DND-41 (cell line): Measurements from ENCODE around the gene SLC51A.
"Not testable (repeated sequence)": the region's sequence is repeated elsewhere in the genome, so short reads cannot be mapped to it uniquely, and the experiment has no call there.

Source experiments
- ATAC-seq: fragments of 200-7000 bp; cut with Tn5 transposase; 3 replicates; pipeline ENCODE4 v1.9.1; 2021; ENCODE audit warnings: low read depth; ENCODE audit not compliant: insufficient read depth
- DNase-seq: peaks from one replicate; pipeline ENCODE4 v3.0.0-alpha.2; 2020
- H2AFZ ChIP-seq: 2 replicates; pipeline ENCODE4 v1.6.0; 2012; ENCODE audit warnings: low read depth, low read length
- H3K27ac ChIP-seq: 2 replicates; pipeline ENCODE4 v1.5.1; 2012; ENCODE audit warnings: low read length, inconsistent platforms
- H3K27me3 ChIP-seq: fragments of 200-600 bp; sonication (generic); 2 replicates; pipeline ENCODE4 v1.6.0; 2012; ENCODE audit warnings: low read length, mild to moderate bottlenecking, inconsistent platforms; ENCODE audit not compliant: insufficient read depth, poor library complexity
- H3K36me3 ChIP-seq: 2 replicates; pipeline ENCODE4 v1.5.1; 2012; ENCODE audit warnings: low read length, inconsistent platforms; ENCODE audit not compliant: insufficient read depth
- H3K4me1 ChIP-seq: 2 replicates; pipeline ENCODE4 v1.5.1; 2012; ENCODE audit warnings: mild to moderate bottlenecking, low read length; ENCODE audit not compliant: insufficient read depth
- H3K4me2 ChIP-seq: 2 replicates; pipeline ENCODE4 v1.6.0; 2012; ENCODE audit warnings: mild to moderate bottlenecking, moderate library complexity, low read length, inconsistent platforms; ENCODE audit not compliant: insufficient read depth
- H3K4me3 ChIP-seq, 2 experiments: fragments of 200-600 bp in 1 of 2; shearing (Covaris generic) in 1 of 2; 2 replicates each; pipeline ENCODE4 v1.5.1; 2012 to 2016; ENCODE audit warnings: inconsistent platforms in 2 of 2, low read length in 2 of 2, mild to moderate bottlenecking in 2 of 2, low read depth in 1 of 2, moderate library complexity in 1 of 2
- H3K79me2 ChIP-seq: 2 replicates; pipeline ENCODE4 v1.6.0; 2012; ENCODE audit warnings: low read length, inconsistent platforms; ENCODE audit not compliant: insufficient read depth
- H3K9ac ChIP-seq: 2 replicates; pipeline ENCODE4 v1.6.0; 2012; ENCODE audit warnings: low read depth, mild to moderate bottlenecking, inconsistent platforms, low read length, moderate library complexity
- H3K9me3 ChIP-seq: 2 replicates; pipeline ENCODE4 v1.5.1; 2012; ENCODE audit warnings: low read length, moderate library complexity, mild to moderate bottlenecking, inconsistent platforms; ENCODE audit not compliant: insufficient read depth, severe bottlenecking
- H4K20me1 ChIP-seq: 2 replicates; pipeline ENCODE4 v1.6.0; 2012; ENCODE audit warnings: low read length; ENCODE audit not compliant: insufficient read depth
- CTCF ChIP-seq: IDR thresholded peaks from 2 replicates; pipeline ENCODE4 v1.5.1; 2012; ENCODE audit warnings: borderline replicate concordance, low read length, moderate library complexity, mild to moderate bottlenecking; ENCODE audit not compliant: poor library complexity, severe bottlenecking; ENCODE audit errors: extremely low read depth
- EZH2 ChIP-seq: IDR thresholded peaks from 3 replicates; pipeline ENCODE4 v1.6.1; 2012; ENCODE audit warnings: borderline replicate concordance, low read depth, mild to moderate bottlenecking, moderate library complexity, low read length, inconsistent platforms; ENCODE audit not compliant: severe bottlenecking

Gene SLC51A

GRCh38 chr3:196207159-196207832 lies 9.0 kb upstream of the SLC51A start:
- H3K4me3 ChIP-seq, result no peak overlapping the region

GRCh38 chr3:196207833-196208607 lies 8.3 kb upstream of the SLC51A start:
- ATAC-seq (0 out of 3 replicates have a peak, but pooled peaks have one; percentile 42), DNase-seq (peak; percentile 34)
- H3K4me2 ChIP-seq, result no peak overlapping the region

More at GRCh38 chr3:196207159-196207832, 9.0 kb upstream of the SLC51A start:
- H3K9me3 ChIP-seq, result no peaks in the 10 kb centered on the region
- H3K27ac ChIP-seq, result no peak overlapping the region
- no peaks in the 10 kb centered on the region for H3K27me3 ChIP-seq
- ATAC-seq (no peak), DNase-seq (no peak)
- no peaks in the 10 kb centered on the region for H3K79me2 ChIP-seq
- H3K4me2 ChIP-seq, result no peak overlapping the region
- no peak overlapping the region for H3K9ac ChIP-seq
- TF ChIP-seq EZH2 (no peak), CTCF (no peak)
- H2AFZ ChIP-seq, result no peak overlapping the region
- no peaks in the 10 kb centered on the region for H3K36me3 ChIP-seq
- no peaks in the 10 kb centered on the region for H4K20me1 ChIP-seq
- no peaks in the 10 kb centered on the region for H3K4me1 ChIP-seq

GRCh38 chr3:196208942-196209695 lies 7.2 kb upstream of the SLC51A start:
- H3K27ac ChIP-seq, result no peak overlapping the region
- TF ChIP-seq EZH2 (no peak), CTCF (no peak)
- no peaks in the 10 kb centered on the region for H3K27me3 ChIP-seq
- no peak overlapping the region for H3K4me2 ChIP-seq
- H4K20me1 ChIP-seq, result no peaks in the 10 kb centered on the region
- no peaks in the 10 kb centered on the region for H3K79me2 ChIP-seq
- no peak for DNase-seq
- no peak overlapping the region for H2AFZ ChIP-seq
- ATAC-seq, result no peak
- H3K4me3 ChIP-seq, result no peak overlapping the region
- no peaks in the 10 kb centered on the region for H3K4me1 ChIP-seq
- no peaks in the 10 kb centered on the region for H3K36me3 ChIP-seq
- H3K9ac ChIP-seq, result no peak overlapping the region
- no peaks in the 10 kb centered on the region for H3K9me3 ChIP-seq

More at GRCh38 chr3:196207833-196208607, 8.3 kb upstream of the SLC51A start:
- Histone ChIP-seq H3K9ac (no peak overlapping the region), H3K4me3 (no peak overlapping the region), H4K20me1 (no peaks in the 10 kb centered on the region), H3K27me3 (no peaks in the 10 kb centered on the region), H3K4me1 (no peaks in the 10 kb centered on the region), H3K79me2 (no peaks in the 10 kb centered on the region), H2AFZ (no peak overlapping the region), H3K9me3 (no peaks in the 10 kb centered on the region), H3K27ac (no peak overlapping the region), H3K36me3 (no peaks in the 10 kb centered on the region)
- no peak for TF ChIP-seq CTCF
- TF ChIP-seq EZH2, result no peak

- H3K27ac ChIP-seq, H3K9ac ChIP-seq, H3K9me3 ChIP-seq, H3K36me3 ChIP-seq, H3K4me1 ChIP-seq, H4K20me1 ChIP-seq, H3K4me2 ChIP-seq, H3K27me3 ChIP-seq, H3K4me3 ChIP-seq, ATAC-seq, DNase-seq, H2AFZ ChIP-seq, H3K79me2 ChIP-seq: not testable (repeated sequence)
Observed at GRCh38 chr3:196209944-196210672, 6.2 kb upstream of the SLC51A start.
